Stimulated activated naive B cell treated with anti-CD40 and anti-IgM and Interleukin-4, amounts not matched to agents 10 μg/mL and 1 μg/mL and 100 μg/mL, for 72 hours (primary cell): Measurements from ENCODE around the gene CHD6.

ENCODE experiments used
- ATAC-seq, 2 donors: fragments of 150-1000 bp; cut with Tn5 transposase; replicated peaks; 2 replicates each; pipeline ENCODE4 v1.10.0; 2021; ENCODE audit warnings: moderate library complexity in 1 of 2
- DNase-seq: peaks from one replicate; pipeline ENCODE4 v3.0.0; 2021
- H3K27ac Mint-ChIP-seq: one replicate; pipeline ENCODE4 v1.8.0; 2022; ENCODE audit warnings: mild to moderate bottlenecking, mixed read lengths
- H3K27me3 Mint-ChIP-seq, 2 donors: one replicate each; pipeline ENCODE4 v1.8.0; 2022; ENCODE audit warnings: mixed read lengths in 2 of 2
- H3K36me3 Mint-ChIP-seq, 2 donors: one replicate each; pipeline ENCODE4 v1.8.0; 2022; ENCODE audit warnings: mixed read lengths in 2 of 2, mild to moderate bottlenecking in 1 of 2
- H3K4me1 Mint-ChIP-seq, 2 donors: one replicate each; pipeline ENCODE4 v1.8.0; 2022; ENCODE audit warnings: mixed read lengths in 2 of 2, mild to moderate bottlenecking in 1 of 2
- H3K4me3 Mint-ChIP-seq, 2 donors: one replicate each; pipeline ENCODE4 v1.8.0; 2022; ENCODE audit warnings: mild to moderate bottlenecking in 2 of 2, mixed read lengths in 2 of 2, moderate library complexity in 1 of 2
- H3K9me3 Mint-ChIP-seq, 2 donors: one replicate each; pipeline ENCODE4 v1.8.0; 2022; ENCODE audit warnings: mixed read lengths in 2 of 2, mild to moderate bottlenecking in 1 of 2

The CHD6 gene

DNA sequence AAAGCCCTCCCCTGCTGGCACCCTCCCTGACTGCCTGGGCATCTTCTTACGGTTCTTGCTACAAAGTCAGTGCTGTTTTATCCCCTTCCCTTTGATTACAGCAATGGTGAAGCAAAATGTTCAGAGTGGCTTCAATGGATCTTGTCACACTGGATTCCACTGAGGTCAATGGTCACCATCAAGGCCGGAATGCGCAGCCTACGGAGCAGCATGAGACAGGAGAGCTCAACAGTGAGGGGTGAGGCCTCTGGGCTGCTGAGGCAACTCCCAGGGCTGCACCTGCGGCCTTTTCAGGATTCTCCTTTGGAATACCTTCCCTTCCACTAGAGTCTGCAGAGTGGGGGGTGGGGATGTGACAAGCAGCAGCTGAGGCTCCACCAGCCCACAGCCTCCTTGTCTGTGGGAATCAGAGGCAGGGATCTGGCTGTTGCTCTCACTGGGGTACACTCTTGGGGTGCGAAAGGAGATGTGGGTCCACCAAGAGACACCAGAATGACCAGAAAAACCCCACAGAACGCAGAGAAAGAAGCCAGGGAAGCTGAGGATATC lies 211.2 kb downstream of the CHD6 start:
- no peak for ATAC-seq
- Mint-ChIP-seq H3K27ac (peak overlapping the region; percentile 2), H3K4me1 (peaks cover 9 to 20% of the 10 kb centered on the region in 2 donors), H3K4me3 (no peak overlapping the region), H3K9me3 (no peaks in the 10 kb centered on the region), H3K36me3 (peaks cover 45 to 60% of the 10 kb centered on the region in 2 donors), H3K27me3 (no peaks in the 10 kb centered on the region)
- no peak for DNase-seq

DNA sequence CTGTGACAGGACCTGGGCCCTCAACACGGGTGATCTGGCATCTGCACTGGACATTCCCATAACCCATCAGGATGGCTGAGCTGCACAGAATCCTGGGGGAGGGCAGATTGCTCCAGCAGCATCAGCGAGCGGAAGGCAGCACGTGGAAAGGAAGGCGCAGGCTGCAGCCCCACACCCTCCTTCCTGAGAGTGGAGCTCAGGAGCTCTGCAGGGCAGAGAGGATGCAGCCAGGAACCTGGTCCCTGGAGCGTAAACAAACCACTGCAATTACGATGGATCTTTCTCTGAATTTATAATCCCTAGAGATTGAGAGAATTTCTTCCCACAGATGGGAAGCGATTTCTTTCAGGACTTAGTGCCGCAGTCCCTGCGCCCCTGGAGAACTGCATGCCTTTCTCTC lies 211.8 kb downstream of the CHD6 start:
- DNase-seq (no peak), ATAC-seq (no peak)
- H3K9me3 Mint-ChIP-seq, result no peaks in the 10 kb centered on the region
- no peak overlapping the region for H3K27ac Mint-ChIP-seq
- H3K4me1 Mint-ChIP-seq, result peaks cover 7 to 20% of the 10 kb centered on the region in 2 donors
- no peaks in the 10 kb centered on the region for H3K27me3 Mint-ChIP-seq
- no peak overlapping the region for H3K4me3 Mint-ChIP-seq
- peaks cover 45 to 61% of the 10 kb centered on the region in 2 donors for H3K36me3 Mint-ChIP-seq

DNA sequence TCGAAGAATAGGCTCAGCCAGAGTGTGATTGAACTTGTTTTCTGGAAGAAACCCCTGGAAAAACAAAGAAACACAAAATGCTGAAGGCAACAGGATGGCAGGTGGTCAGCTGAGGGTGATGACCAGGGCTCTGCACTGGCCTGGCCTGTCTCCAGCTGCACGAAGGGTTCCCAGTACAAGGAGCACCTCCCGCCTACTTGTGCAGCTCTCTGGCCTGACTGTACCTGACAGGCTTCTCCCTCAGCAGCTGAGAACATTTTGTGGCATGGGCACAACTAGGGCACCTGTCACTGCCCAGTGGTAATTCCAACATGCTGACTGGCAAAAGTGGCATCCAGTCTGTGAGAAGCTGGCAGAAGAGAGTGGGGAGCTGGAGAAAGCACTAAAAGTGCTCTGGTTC lies 212.7 kb downstream of the CHD6 start:
- peaks cover 40 to 54% of the 10 kb centered on the region in 2 donors for H3K36me3 Mint-ChIP-seq
- H3K4me1 Mint-ChIP-seq, result peaks cover 7 to 15% of the 10 kb centered on the region in 2 donors
- no peak for ATAC-seq
- H3K9me3 Mint-ChIP-seq, result no peaks in the 10 kb centered on the region
- no peak overlapping the region for H3K27ac Mint-ChIP-seq
- H3K4me3 Mint-ChIP-seq, result no peak overlapping the region
- no peaks in the 10 kb centered on the region for H3K27me3 Mint-ChIP-seq
- no peak for DNase-seq

DNA sequence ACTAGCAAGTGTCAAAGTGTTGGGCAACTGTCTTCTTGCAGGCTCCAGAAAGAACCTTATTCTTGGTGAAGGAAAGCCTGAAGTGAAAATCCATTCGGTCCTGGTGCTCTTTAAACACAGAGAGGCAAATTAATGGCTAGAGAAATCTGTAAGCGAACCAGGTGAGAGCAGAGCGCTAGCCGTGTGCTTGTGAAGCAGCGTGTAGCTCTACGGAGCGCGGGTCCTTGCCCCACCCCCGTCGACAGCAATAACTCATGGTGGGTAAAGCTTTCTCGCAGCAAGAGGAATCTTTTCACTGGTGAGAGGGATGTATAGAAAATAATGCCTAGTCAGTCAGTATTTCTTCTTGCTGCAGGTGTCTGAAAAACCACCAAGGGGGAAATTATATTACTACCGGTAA lies 214.6 kb downstream of the CHD6 start:
- Mint-ChIP-seq H3K4me3 (no peak overlapping the region), H3K27ac (no peak overlapping the region), H3K9me3 (no peaks in the 10 kb centered on the region), H3K4me1 (peaks cover 7 to 15% of the 10 kb centered on the region in 2 donors), H3K27me3 (no peaks in the 10 kb centered on the region), H3K36me3 (peaks cover 29 to 40% of the 10 kb centered on the region in 2 donors)
- DNase-seq (no peak), ATAC-seq (no peak)

DNA sequence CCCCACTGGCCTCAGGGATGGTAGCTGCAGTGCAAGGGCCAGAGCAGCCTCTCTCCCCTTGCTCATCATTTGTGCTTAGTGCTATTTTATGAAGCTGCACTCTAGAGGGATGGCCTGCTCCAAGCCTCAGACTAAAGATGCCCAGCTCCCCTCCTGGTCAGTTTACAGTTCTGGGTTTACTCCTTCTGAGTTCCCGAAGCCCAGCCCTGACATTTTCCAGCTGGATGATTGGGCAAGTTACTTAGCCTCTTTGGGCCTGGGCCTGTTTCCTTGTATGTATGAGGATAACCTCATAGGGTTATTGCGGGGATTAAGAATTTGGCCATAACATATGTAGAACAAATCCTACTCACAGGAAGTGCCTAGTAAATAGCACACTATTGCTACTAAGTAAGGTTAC lies 219.8 kb downstream of the CHD6 start:
- DNase-seq, result no peak
- no peak overlapping the region for H3K4me3 Mint-ChIP-seq
- H3K27ac Mint-ChIP-seq, result no peak overlapping the region
- peaks cover 0 to 4% of the 10 kb centered on the region in 2 donors for H3K4me1 Mint-ChIP-seq
- H3K27me3 Mint-ChIP-seq, result no peaks in the 10 kb centered on the region
- H3K9me3 Mint-ChIP-seq, result no peaks in the 10 kb centered on the region
- H3K36me3 Mint-ChIP-seq, result peaks cover 9 to 11% of the 10 kb centered on the region in 2 donors
- ATAC-seq, result no peak

DNA sequence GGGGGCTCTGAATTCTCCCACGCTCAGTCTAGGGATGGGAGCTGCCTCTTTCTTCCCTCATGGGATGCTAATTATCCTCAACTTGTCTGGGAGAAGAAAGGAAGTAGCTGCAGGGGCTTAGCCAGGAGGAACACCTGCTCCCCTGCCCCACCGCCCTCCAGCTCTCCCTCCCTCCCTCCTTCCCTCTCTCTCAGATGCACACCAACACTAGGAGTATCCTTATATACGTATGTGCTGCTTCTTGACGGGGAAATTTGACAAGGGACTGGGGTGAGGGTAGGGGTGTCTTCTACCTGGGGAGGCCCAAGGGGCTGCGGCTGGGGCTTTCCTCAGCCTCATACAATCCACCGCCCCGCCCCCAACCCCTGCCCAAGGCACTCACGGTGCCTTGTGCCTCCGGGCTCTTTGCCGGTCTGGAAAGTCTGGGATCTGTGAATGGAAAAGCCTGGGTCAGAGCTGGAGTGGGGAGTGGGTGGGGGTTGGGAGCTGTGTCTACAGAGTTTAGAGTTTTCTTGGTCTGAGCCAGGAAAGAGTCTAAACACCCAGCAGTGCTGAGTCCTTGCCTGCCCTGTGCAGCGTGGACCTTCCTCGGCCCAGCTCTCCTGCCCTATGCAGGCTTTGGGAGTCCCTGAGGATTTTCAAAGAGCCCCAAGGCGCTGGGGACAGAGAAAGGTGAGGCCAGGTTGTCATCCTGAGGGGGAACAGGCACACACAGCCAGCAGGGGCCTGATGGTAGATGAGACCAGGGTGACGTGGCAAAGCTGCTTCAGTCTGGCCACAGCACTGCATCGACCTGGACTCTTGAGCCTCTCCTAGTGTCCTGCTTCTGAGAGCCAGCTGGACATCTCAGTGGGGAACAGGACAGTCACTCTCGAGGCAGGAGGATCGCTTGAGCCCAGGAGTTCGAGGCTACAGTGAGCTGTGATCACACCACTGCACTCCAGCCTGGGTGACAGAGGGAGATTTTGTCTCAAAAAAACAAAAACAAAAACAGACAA lies 222.2 kb downstream of the CHD6 start:
- Mint-ChIP-seq H3K4me1 (no peaks in the 10 kb centered on the region), H3K36me3 (no peaks in the 10 kb centered on the region), H3K9me3 (peaks cover 3 to 5% of the 10 kb centered on the region in 2 donors), H3K4me3 (no peak overlapping the region), H3K27me3 (no peaks in the 10 kb centered on the region), H3K27ac (no peak overlapping the region)
- ATAC-seq (no peak), DNase-seq (no peak)

DNA sequence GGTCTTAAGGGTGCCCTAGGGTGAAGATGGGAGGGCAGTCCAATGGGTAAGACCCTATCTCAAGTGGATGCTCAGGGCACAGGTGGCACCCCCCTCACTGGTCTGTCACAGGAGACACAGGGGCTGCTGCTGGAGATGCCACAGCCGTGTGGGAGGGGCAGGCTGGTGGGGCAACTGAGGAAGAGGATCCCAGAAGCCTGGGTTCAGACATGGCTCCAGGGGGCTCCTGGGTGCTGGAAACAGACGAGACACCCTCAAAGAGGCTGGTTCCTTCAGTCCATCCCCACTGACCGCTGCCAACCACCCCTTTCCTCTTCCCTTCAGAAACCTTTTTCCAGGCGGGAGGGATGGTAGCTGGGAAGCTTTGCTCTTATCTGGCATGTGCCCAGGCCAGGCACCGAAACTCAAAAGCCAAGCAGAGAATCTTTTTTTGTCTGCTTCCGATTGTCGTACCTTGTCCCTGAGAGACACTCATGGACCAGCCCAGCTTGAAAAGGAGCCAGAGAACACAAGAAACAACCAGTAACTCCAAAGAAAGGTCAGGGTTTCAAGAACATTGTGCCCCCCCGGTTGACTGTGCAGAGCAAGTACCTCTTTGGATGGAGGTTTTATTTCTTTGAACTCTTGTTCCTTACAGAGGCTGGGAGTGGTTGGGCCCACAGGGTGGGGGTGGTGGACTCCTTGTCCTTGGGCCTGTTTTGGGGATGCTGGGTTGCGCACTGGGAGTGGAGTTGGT lies 223.1 kb downstream of the CHD6 start:
- Mint-ChIP-seq H3K27ac (no peak overlapping the region), H3K9me3 (peaks cover 3 to 5% of the 10 kb centered on the region in 2 donors), H3K27me3 (peaks cover 0 to 3% of the 10 kb centered on the region in 2 donors), H3K4me3 (no peak overlapping the region), H3K36me3 (no peaks in the 10 kb centered on the region), H3K4me1 (no peaks in the 10 kb centered on the region)
- DNase-seq (no peak), ATAC-seq (no peak)

DNA sequence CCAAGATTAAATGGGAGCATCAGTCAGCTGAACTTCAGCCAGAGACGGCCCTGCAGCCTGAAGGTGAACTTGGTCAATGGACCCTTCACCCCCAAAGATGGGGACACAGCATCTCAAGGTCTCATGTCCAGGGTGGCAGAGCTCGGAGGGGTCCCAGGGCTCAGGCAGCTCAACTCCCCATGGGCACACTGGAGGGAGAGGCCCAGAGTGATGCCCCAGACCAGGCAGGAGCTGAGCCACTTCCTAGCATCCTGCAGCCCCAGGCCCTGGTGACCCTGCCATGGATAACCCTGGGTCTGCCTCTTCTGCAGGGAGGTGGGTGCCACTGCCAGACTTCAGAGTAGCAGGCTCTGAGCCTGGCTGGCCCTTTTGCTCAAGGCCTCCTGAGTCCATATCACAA lies 224.1 kb downstream of the CHD6 start:
- Mint-ChIP-seq H3K9me3 (peaks cover 3 to 5% of the 10 kb centered on the region in 2 donors), H3K36me3 (no peaks in the 10 kb centered on the region), H3K4me1 (no peaks in the 10 kb centered on the region), H3K27me3 (peaks cover 0 to 4% of the 10 kb centered on the region in 2 donors), H3K27ac (no peak overlapping the region), H3K4me3 (no peak overlapping the region)
- no peak for ATAC-seq
- DNase-seq, result no peak

DNA sequence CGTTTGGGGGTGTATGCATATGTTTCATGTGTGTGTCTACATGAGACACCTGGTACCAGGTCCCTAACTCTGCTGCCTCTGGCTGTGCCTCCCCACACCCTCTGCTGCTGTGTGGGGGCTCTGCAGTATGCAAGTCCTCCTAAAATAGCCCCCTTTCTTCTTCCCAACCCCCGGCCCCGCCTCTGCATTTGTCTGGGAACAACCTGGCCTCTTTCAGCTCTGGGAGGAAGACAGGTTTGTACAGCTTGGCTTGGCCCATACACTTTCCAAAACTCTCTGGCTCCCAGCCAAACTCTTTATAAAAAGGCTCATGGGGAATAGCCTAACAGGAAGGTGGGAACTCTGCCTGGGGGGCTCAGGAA lies 224.5 kb downstream of the CHD6 start:
- H3K27ac Mint-ChIP-seq, result no peak overlapping the region
- peaks cover 3 to 5% of the 10 kb centered on the region in 2 donors for H3K9me3 Mint-ChIP-seq
- ATAC-seq (no peak), DNase-seq (no peak)
- no peaks in the 10 kb centered on the region for H3K4me1 Mint-ChIP-seq
- H3K4me3 Mint-ChIP-seq, result no peak overlapping the region
- H3K36me3 Mint-ChIP-seq, result no peaks in the 10 kb centered on the region
- H3K27me3 Mint-ChIP-seq, result peaks cover 0 to 4% of the 10 kb centered on the region in 2 donors

DNA sequence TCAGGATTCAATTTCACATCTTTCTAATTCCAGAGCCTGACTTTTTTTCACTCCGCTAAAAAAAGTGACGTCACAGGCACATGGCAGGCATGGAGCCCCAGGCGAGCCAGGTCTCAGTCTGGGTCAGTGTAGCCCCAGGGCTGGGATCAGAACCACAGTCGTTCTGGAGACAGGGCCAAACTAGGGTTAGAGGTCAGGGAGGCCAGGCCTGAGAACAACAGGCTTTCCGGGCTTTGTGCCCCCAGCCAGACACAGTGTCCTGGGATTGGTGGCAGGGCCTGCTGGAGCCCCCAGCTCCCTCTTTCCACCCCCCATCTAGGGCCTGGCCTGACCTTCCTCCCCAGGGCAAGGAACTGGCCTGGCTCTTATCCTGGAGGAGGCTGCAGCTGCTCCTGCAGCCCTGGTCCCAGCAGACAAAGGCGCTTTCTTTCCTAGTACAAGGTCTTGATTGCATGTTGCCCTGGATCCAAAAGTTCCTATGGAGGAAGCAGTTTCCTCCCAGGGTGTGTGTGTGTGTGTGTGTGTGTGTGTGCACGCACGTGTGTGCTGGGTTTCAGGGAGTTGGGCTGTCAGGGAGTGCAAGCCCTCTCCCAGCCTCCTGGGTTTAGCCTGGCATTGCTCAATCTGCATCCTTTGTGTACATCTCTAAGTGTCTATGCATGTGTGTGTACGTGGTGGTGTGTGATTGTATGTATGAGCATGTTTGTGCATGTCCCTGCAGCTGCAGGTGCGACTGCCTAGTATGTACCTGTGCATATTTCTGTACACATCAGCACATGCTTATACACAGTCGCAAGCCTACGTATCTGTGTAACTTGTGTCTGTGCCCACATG lies 225.1 kb downstream of the CHD6 start:
- Mint-ChIP-seq H3K36me3 (no peaks in the 10 kb centered on the region), H3K27ac (no peak overlapping the region), H3K9me3 (peaks cover 3 to 5% of the 10 kb centered on the region in 2 donors), H3K4me1 (no peaks in the 10 kb centered on the region), H3K4me3 (no peak overlapping the region), H3K27me3 (peaks cover 4 to 9% of the 10 kb centered on the region in 2 donors)
- ATAC-seq (no peak), DNase-seq (no peak)

DNA sequence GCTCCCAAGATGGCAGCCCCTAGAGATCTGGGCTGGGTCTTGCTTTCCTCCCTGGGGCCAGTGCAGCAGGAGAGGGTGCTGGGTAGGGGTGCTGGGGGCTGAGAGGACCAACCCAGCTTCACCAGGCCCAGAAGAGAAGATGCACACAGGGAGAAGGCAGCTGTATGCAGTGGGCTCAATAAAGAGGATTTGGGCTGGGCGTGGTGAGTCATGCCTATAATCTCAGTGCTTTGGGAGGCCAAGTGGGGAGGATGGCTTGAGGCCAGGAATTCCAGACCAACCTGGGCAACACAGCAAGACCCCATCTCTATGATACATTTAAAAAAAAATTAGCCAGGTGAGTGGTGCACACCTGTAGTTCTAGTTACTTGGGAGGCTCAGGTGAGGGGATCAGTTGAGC lies 225.9 kb downstream of the CHD6 start:
- Mint-ChIP-seq H3K27me3 (peaks cover 10 to 16% of the 10 kb centered on the region in 2 donors), H3K9me3 (peaks cover 3 to 5% of the 10 kb centered on the region in 2 donors), H3K36me3 (no peaks in the 10 kb centered on the region), H3K4me1 (no peaks in the 10 kb centered on the region), H3K27ac (no peak overlapping the region), H3K4me3 (no peak overlapping the region)
- no peak for ATAC-seq
- no peak for DNase-seq

DNA sequence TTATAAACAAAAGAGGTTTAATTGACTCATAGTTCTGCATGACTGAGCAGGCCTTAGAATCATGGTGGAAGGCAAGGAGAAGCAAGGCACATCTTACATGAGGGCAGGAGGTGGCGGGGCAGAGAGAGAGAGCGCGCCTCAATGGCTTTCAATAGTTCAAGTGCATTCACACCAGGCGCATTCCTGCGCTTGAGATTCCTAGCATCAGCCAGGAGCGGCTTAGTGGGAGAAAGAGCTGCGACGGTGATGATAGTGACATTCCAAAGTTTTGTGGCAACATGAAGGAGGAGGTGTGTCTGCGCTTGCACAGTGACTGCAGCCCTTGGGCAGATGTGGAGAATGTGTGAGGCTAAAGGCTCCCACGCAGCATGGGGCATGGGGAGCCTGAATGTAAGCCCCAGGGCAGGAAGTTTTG lies 226.6 kb downstream of the CHD6 start:
- DNase-seq (no peak), ATAC-seq (no peak)
- H3K9me3 Mint-ChIP-seq, result peaks cover 3 to 5% of the 10 kb centered on the region in 2 donors
- no peak overlapping the region for H3K4me3 Mint-ChIP-seq
- H3K4me1 Mint-ChIP-seq, result no peaks in the 10 kb centered on the region
- peaks cover 10 to 16% of the 10 kb centered on the region in 2 donors for H3K27me3 Mint-ChIP-seq
- no peak overlapping the region for H3K27ac Mint-ChIP-seq
- H3K36me3 Mint-ChIP-seq, result no peaks in the 10 kb centered on the region

DNA sequence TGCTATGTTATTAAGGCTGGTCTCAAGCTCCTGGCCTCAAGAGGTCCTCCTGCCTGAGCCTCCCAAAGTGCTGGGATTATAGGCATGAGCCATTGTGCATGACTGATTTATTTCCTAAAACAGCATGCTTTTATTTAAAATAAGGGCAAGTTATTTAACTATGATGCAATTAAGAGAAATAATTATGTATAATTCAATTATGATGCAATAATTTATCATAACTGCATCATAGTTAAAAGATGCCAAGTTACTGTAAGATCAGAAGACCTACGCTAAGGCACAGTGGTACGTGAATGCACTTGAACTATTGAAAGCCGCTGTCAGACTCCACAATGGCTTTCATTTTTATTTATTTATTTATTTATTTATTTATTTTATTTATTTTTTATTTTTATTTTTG lies 227.3 kb downstream of the CHD6 start:
- H3K9me3 Mint-ChIP-seq, result peaks cover 3 to 5% of the 10 kb centered on the region in 2 donors
- no peak overlapping the region for H3K27ac Mint-ChIP-seq
- ATAC-seq (no peak), DNase-seq (no peak)
- no peaks in the 10 kb centered on the region for H3K4me1 Mint-ChIP-seq
- no peaks in the 10 kb centered on the region for H3K36me3 Mint-ChIP-seq
- peaks cover 10 to 16% of the 10 kb centered on the region in 2 donors for H3K27me3 Mint-ChIP-seq
- no peak overlapping the region for H3K4me3 Mint-ChIP-seq

DNA sequence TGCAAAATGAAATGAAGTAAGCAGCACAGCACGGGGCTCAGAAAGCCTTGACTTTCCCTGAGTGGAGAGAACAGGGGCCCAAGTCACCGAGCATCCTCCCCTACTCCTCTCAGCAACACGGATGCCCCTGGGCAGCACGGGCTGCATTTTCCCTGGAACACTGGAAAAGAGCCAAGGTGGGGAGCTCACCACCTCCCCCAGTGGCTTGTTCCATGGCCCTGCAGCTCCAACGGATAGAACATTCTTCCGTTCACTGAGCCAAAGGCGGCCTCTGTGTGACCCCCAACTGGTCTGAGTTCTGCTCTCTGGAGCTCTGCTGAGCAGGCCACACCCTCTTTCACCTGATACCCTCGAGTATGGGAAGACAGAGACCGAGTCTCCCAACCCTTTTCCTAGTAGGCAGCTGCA lies 230.7 kb downstream of the CHD6 start:
- no peaks in the 10 kb centered on the region for H3K4me1 Mint-ChIP-seq
- H3K4me3 Mint-ChIP-seq, result no peak overlapping the region
- H3K9me3 Mint-ChIP-seq, result peaks cover 4 to 10% of the 10 kb centered on the region in 2 donors
- H3K27me3 Mint-ChIP-seq, result peaks cover 10 to 26% of the 10 kb centered on the region in 2 donors
- H3K36me3 Mint-ChIP-seq, result no peaks in the 10 kb centered on the region
- DNase-seq, result no peak
- no peak overlapping the region for H3K27ac Mint-ChIP-seq
- no peak for ATAC-seq
